Left ventricle myocardium inferior (tissue), 1 donor: ENCODE measurements around the gene PROX2. TPM values are rescaled to one million over a fixed set of nuclear protein-coding genes. Genes with fewer than 3 reads are reported as not detected.

Experiments used
- DNase-seq: peaks from one replicate; pipeline ENCODE4 v3.0.0-alpha.2; 2020
- H3K27ac ChIP-seq: fragments of 200-600 bp; replicated peaks from 2 replicates; pipeline ENCODE4 v1.8.0; 2021
- H3K27me3 ChIP-seq: fragments of 200-600 bp; 2 replicates; pipeline ENCODE4 v1.8.0; 2021; ENCODE audit warnings: low read depth
- H3K36me3 ChIP-seq: fragments of 200-600 bp; 2 replicates; pipeline ENCODE4 v1.8.0; 2021
- H3K4me1 ChIP-seq: fragments of 200-600 bp; 2 replicates; pipeline ENCODE4 v1.8.0; 2021
- H3K4me3 ChIP-seq: fragments of 200-600 bp; 2 replicates; pipeline ENCODE4 v1.8.0; 2021; ENCODE audit warnings: mild to moderate bottlenecking, moderate library complexity
- H3K9me3 ChIP-seq: fragments of 200-600 bp; replicated peaks from 2 replicates; pipeline ENCODE4 v1.8.0; 2021
- CTCF ChIP-seq: fragments of 200-600 bp; IDR thresholded peaks from 2 replicates; pipeline ENCODE4 v1.8.0; 2021; ENCODE audit warnings: antibody characterized with exemption, mild to moderate bottlenecking, borderline replicate concordance
- intact Hi-C: fragments of 100-400 bp; cut with micrococcal nuclease; formaldehyde crosslinking; loops from one replicate; pipeline ENCODE4 v1.11.0; 2022
- total RNA-seq: library from RNA; stranded (reverse); fragmentation: NEBNext Ultra II Directional; extraction: Animal tissue kit (Norgen Biotek cat#: 25700); gene quantifications from one replicate; pipeline ENCODE4 v1.2.1, GENCODE V29; 2021
- donor health status: DM: no; HTN: yes; CAD: no; lungs with severe emphysema.

PROX2 gene
- total RNA-seq, 1 donor from 2014 or later = not detected

DNA sequence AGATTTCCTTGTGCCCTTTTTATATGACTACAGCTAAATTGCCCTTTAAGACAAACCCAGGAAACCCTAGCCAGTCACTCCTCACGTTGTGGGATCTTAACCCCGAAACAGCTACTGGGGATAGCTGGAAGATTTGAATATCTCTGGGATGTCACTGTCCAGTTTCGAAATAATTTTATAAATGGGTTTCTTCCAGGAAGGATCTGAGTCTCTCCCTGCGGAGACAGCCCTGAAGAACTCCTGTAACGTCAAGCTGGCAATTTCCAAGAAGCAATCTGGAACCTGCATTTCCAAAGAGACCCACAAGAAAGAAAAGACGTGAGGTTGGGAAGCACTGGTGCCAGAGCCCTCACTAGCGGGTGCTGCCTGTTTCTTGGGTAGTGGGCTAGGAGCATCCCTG is 20.9 kb downstream of the PROX2 start:
- no peak overlapping the region for H3K4me3 ChIP-seq
- peaks cover 9% of the 10 kb centered on the region for H3K4me1 ChIP-seq
- H3K9me3 ChIP-seq = no peaks in the 10 kb centered on the region
- no peaks in the 10 kb centered on the region for H3K36me3 ChIP-seq
- no peak for TF ChIP-seq CTCF
- DNase-seq = no peak
- H3K27ac ChIP-seq = no peak overlapping the region
- no peaks in the 10 kb centered on the region for H3K27me3 ChIP-seq
- intact Hi-C loops = no loop called here

DNA sequence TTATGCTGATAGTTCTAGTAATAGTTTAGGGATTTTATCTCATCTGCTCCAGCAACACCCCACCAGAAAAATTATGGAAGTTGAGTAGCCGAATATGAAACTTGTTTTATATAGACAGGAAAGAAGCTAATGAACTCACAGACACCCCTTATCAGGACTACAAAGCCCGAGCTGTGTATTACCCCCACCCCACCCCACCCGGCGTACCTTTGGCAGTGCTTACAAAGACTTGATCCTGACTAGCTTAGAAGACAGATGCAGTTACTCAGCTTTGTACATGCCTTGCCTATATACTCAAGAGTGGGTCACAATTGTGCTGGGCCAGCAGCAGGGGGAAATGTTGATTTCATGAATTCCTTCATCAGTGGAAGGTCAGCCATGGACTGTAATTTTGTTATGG is 22.4 kb downstream of the PROX2 start:
- no peak for TF ChIP-seq CTCF
- Histone ChIP-seq H3K4me3 (no peak overlapping the region), H3K27ac (no peak overlapping the region), H3K27me3 (no peaks in the 10 kb centered on the region), H3K9me3 (no peaks in the 10 kb centered on the region), H3K36me3 (no peaks in the 10 kb centered on the region), H3K4me1 (peaks cover 9% of the 10 kb centered on the region)
- intact Hi-C loops = no loop called here
- DNase-seq = no peak

DNA sequence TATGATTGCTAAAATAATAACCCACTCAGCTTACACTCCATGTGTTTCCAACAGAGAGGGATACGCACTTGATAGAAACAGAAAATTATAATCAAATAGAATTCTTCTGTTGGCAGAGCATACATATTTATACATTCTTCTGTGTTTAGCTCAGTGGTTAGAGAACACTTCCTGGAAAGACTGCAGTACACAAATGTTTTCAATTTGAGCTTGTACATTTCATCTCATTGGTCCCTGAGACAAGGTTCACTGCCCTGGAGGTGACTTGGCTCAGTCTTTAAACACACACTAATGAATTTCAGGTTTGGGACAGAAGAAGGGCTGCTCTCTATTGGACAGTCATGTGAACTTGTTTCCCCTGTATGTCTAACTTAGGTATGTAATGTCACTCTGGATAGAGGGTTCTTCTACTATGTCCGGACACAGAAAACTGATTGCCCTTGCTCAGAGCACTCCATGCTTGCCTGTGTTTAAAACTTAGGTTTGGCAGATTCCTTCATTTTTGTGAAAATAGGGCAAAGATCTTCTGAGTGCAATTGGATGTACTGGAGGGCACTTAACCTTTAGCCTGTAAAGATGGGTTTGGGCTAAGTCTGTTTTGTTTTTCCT is 22.9 kb downstream of the PROX2 start:
- Histone ChIP-seq H3K4me1 (peaks cover 9% of the 10 kb centered on the region), H3K27me3 (no peaks in the 10 kb centered on the region), H3K9me3 (no peaks in the 10 kb centered on the region), H3K4me3 (no peak overlapping the region), H3K27ac (no peak overlapping the region), H3K36me3 (no peaks in the 10 kb centered on the region)
- no peak for DNase-seq
- intact Hi-C loops = no loop called here
- no peak for TF ChIP-seq CTCF

DNA sequence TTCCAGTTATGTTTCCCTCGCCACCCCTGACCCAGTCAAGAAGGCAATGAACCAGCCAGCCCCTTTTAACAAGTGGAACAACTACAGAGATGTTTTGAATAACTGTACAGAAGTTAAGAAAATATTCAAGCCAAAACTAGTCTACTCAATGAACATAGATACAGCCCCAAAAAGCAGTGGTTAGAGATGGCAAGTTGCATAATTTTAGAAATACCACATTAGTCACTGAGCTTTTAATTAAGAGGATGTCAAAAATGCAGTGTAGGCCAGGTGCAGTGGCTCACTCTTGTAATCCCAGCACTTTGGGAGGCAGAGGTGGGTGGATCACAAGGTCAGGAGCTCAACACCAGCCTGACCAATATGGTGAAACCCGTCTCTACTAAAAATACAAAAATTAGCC is 27.2 kb downstream of the PROX2 start:
- TF ChIP-seq CTCF = no peak
- Histone ChIP-seq H3K4me1 (no peaks in the 10 kb centered on the region), H3K4me3 (no peak overlapping the region), H3K9me3 (no peaks in the 10 kb centered on the region), H3K27ac (no peak overlapping the region), H3K36me3 (no peaks in the 10 kb centered on the region), H3K27me3 (no peaks in the 10 kb centered on the region)
- intact Hi-C loops = no loop called here
- no peak for DNase-seq

GRCh38 chr14:74846968-74847665 is 28.8 kb downstream of the PROX2 start:
- Histone ChIP-seq H3K27ac (no peak overlapping the region), H3K4me3 (no peak overlapping the region), H3K36me3 (no peaks in the 10 kb centered on the region), H3K4me1 (no peaks in the 10 kb centered on the region), H3K9me3 (no peaks in the 10 kb centered on the region), H3K27me3 (no peaks in the 10 kb centered on the region)
- DNase-seq = no peak
- TF ChIP-seq CTCF = no peak
- intact Hi-C loops = no loop called here
